ENCODE results near the gene RPS6KL1. TPM values are rescaled to one million over a fixed set of nuclear protein-coding genes. Genes with fewer than 3 reads are reported as not detected.

The RPS6KL1 gene
- total RNA-seq, 1 donor from 2014 or later: 5.8 TPM

- DNase-seq (ENCODE audit: low spot score): peak; percentile 97
- Mint-ChIP-seq H3K27ac (ENCODE audit: unreplicated experiment) (peak within 1 kb of the TSS; percentile 98), H3K9me3 (ENCODE audit: low read depth) (no peaks in the 10 kb centered on the region), H3K4me1 (ENCODE audit: low read depth) (peaks cover 46% of the 10 kb centered on the region), H3K36me3 (ENCODE audit: low read depth) (no peaks in the 10 kb centered on the region), H3K4me3 (ENCODE audit: unreplicated experiment) (peak within 1 kb of the TSS; percentile 99), H3K27me3 (ENCODE audit: low read depth) (no peaks in the 10 kb centered on the region)
- no peak for TF ChIP-seq CTCF (IDR thresholded peaks at IDR 0.05)
Measured at GRCh38 chr14:74881431-74882102, 41.5 kb downstream of the RPS6KL1 start, which contains the start of gene DLST. Gene DLST (plus strand): TSS chr14:74881916. CDS start chr14:74881954, 38 bp downstream.

- no peaks in the 10 kb centered on the region for H3K9me3 Mint-ChIP-seq (ENCODE audit: low read depth)
- H3K27me3 Mint-ChIP-seq (ENCODE audit: low read depth): no peaks in the 10 kb centered on the region
- TF ChIP-seq CTCF (IDR thresholded peaks at IDR 0.05): no peak
- no peak overlapping the region for H3K27ac Mint-ChIP-seq (ENCODE audit: unreplicated experiment)
- peaks cover 32% of the 10 kb centered on the region for H3K4me1 Mint-ChIP-seq (ENCODE audit: low read depth)
- H3K4me3 Mint-ChIP-seq (ENCODE audit: unreplicated experiment): no peak overlapping the region
- no peaks in the 10 kb centered on the region for H3K36me3 Mint-ChIP-seq (ENCODE audit: low read depth)
- DNase-seq (ENCODE audit: low spot score): no peak
Measured at GRCh38 chr14:74879427-74880182, 43.5 kb downstream of the RPS6KL1 start.

- H3K27ac Mint-ChIP-seq (ENCODE audit: unreplicated experiment): no peak within 1 kb of the TSS
- no peak within 1 kb of the TSS for H3K4me3 Mint-ChIP-seq (ENCODE audit: unreplicated experiment)
- peaks cover 9% of the 10 kb centered on the region for H3K4me1 Mint-ChIP-seq (ENCODE audit: low read depth)
- H3K9me3 Mint-ChIP-seq (ENCODE audit: low read depth): no peaks in the 10 kb centered on the region
- DNase-seq (ENCODE audit: low spot score): no peak
- H3K36me3 Mint-ChIP-seq (ENCODE audit: low read depth): no peaks in the 10 kb centered on the region
- H3K27me3 Mint-ChIP-seq (ENCODE audit: low read depth): no peaks in the 10 kb centered on the region
- TF ChIP-seq CTCF (IDR thresholded peaks at IDR 0.05): no peak
Measured at GRCh38 chr14:74875941-74876913, 46.8 kb downstream of the RPS6KL1 start, which contains the start of gene PROX2. Gene PROX2 (minus strand): TSS chr14:74876145. CDS start chr14:74863834, 12,311 bp downstream.

DNA sequence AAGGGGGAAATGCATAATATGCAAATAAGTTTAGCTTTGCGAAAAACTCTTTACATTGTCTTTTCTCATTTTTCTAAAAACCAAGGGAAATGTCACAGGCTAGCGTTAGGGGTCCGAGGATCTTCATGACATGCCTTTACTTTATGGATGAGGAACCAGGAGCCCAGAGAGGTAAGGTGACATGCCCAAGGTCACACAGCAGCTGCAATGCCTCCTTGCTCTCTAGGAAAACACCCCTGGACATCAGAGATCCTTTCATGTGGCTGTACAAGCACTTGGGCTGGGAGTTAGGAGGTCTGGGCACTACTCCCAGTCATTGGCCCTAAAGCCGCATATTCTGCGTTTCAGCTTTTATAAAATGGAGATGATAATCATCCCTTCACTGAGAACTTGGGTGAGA, 47.9 kb downstream of the RPS6KL1 start:
- no peaks in the 10 kb centered on the region for H3K27me3 Mint-ChIP-seq (ENCODE audit: low read depth)
- peaks cover 4% of the 10 kb centered on the region for H3K4me1 Mint-ChIP-seq (ENCODE audit: low read depth)
- H3K4me3 Mint-ChIP-seq (ENCODE audit: unreplicated experiment): no peak overlapping the region
- no peaks in the 10 kb centered on the region for H3K9me3 Mint-ChIP-seq (ENCODE audit: low read depth)
- no peak overlapping the region for H3K27ac Mint-ChIP-seq (ENCODE audit: unreplicated experiment)
- DNase-seq (ENCODE audit: low spot score): no peak
- TF ChIP-seq CTCF (IDR thresholded peaks at IDR 0.05): no peak
- no peaks in the 10 kb centered on the region for H3K36me3 Mint-ChIP-seq (ENCODE audit: low read depth)

All from chondrocyte (in vitro differentiated cells).